ENCODE results near the gene FAM114A1. TPM values are rescaled to one million over a fixed set of nuclear protein-coding genes. Genes with fewer than 3 reads are reported as not detected.

The FAM114A1 gene
- total RNA-seq (10 to 100 TPM; 76.5 to 96.2 TPM), polyA plus RNA-seq (ENCODE audit: insufficient read depth, low read depth, low replicate concordance) (30.9 TPM)
- long read RNA-seq, donor 1, full-length matches to known transcripts = 4 of 10 reads
- long read RNA-seq, donor 1, partial matches to known transcripts = 0 of 10 reads
- long read RNA-seq, donor 1, other reads (novel, unspliced or antisense) = 6 of 10 reads
- long read RNA-seq, donor 2, partial matches to known transcripts = 0 of 3 reads
- long read RNA-seq, donor 2, other reads (novel, unspliced or antisense) = 0 of 3 reads

GRCh38 chr4:38867478-38868058, at the start of gene FAM114A1:
Gene FAM114A1 (plus strand): TSS chr4:38867806. CDS start chr4:38878079, 10,273 bp downstream.
- Histone ChIP-seq H3K4me1 (peaks cover 23% of the 10 kb centered on the region), H3K9me3 (no peaks in the 10 kb centered on the region), H3K27ac (peak within 1 kb of the TSS; percentile 94 to 97), H3K36me3 (ENCODE audit: low read depth, missing control alignments) (no peaks in the 10 kb centered on the region), H3K4me3 (peak within 1 kb of the TSS; percentile 81 to 95), H3K27me3 (no peaks in the 10 kb centered on the region)
- DNase-seq = peak; percentile 84
- TF ChIP-seq CTCF (IDR thresholded peaks at IDR 0.05) (no peak), POLR2A (IDR thresholded peaks at IDR 0.05) (no peak)
- intact Hi-C loops (cut with DNase I; ENCODE audit: low total_unique reads) = no loop called here
- 0 to 2% methylated on average over 10 to 13 of the region's 66 CpGs for WGBS, 2 donors

- intact Hi-C loops (cut with DNase I; ENCODE audit: low total_unique reads) = no loop called here
- no peak overlapping the region for H3K4me3 ChIP-seq
- TF ChIP-seq POLR2A (IDR thresholded peaks at IDR 0.05) (no peak), CTCF (IDR thresholded peaks at IDR 0.05) (no peak)
These were observed 49.1 kb upstream of the FAM114A1 start for GRCh38 chr4:38818441-38818976.

GRCh38 chr4:38819569-38819968, 48.0 kb upstream of the FAM114A1 start:
- H3K27me3 ChIP-seq = no peaks in the 10 kb centered on the region
- intact Hi-C loops (cut with DNase I; ENCODE audit: low total_unique reads) = no loop called here
- H3K9me3 ChIP-seq = no peaks in the 10 kb centered on the region
- H3K4me3 ChIP-seq = no peak overlapping the region
- no peak for DNase-seq
- 71 to 80% methylated on average over 3 of the region's 3 CpGs for WGBS, 2 donors
- TF ChIP-seq CTCF (IDR thresholded peaks at IDR 0.05) (no peak), POLR2A (IDR thresholded peaks at IDR 0.05) (no peak)
- no peaks in the 10 kb centered on the region for H3K36me3 ChIP-seq (ENCODE audit: low read depth, missing control alignments)
- H3K27ac ChIP-seq = no peak overlapping the region
- no peaks in the 10 kb centered on the region for H3K4me1 ChIP-seq

More at GRCh38 chr4:38818441-38818976, 49.1 kb upstream of the FAM114A1 start:
- 80 to 84% methylated on average over 5 of the region's 5 CpGs for WGBS, 2 donors
- no peaks in the 10 kb centered on the region for H3K4me1 ChIP-seq
- no peak overlapping the region for H3K27ac ChIP-seq
- H3K36me3 ChIP-seq (ENCODE audit: low read depth, missing control alignments) = no peaks in the 10 kb centered on the region
- DNase-seq = no peak
- H3K27me3 ChIP-seq = no peaks in the 10 kb centered on the region
- no peaks in the 10 kb centered on the region for H3K9me3 ChIP-seq

GRCh38 chr4:38820329-38821061, 47.1 kb upstream of the FAM114A1 start:
- intact Hi-C loops (cut with DNase I; ENCODE audit: low total_unique reads) = no loop called here
- H3K27ac ChIP-seq = no peak overlapping the region
- no peak overlapping the region for H3K4me3 ChIP-seq
- no peak for TF ChIP-seq CTCF (IDR thresholded peaks at IDR 0.05)
- no peak for TF ChIP-seq POLR2A (IDR thresholded peaks at IDR 0.05)
- H3K4me1 ChIP-seq = no peaks in the 10 kb centered on the region
- no peaks in the 10 kb centered on the region for H3K27me3 ChIP-seq
- no peaks in the 10 kb centered on the region for H3K36me3 ChIP-seq (ENCODE audit: low read depth, missing control alignments)
- 92% methylated on average over 4 of the region's 4 CpGs for WGBS, 2 donors
- DNase-seq = no peak
- no peaks in the 10 kb centered on the region for H3K9me3 ChIP-seq

All from testis (tissue), 5 donors.